Nucleus accumbens (tissue), 56 donors: ENCODE results near the gene HPSE2.

ENCODE experiments used
- DNase-seq, 56 donors: peaks; one replicate each; lab custom pipeline; 2025; lab: John Stamatoyannopoulos, UW

HPSE2 gene

DNA sequence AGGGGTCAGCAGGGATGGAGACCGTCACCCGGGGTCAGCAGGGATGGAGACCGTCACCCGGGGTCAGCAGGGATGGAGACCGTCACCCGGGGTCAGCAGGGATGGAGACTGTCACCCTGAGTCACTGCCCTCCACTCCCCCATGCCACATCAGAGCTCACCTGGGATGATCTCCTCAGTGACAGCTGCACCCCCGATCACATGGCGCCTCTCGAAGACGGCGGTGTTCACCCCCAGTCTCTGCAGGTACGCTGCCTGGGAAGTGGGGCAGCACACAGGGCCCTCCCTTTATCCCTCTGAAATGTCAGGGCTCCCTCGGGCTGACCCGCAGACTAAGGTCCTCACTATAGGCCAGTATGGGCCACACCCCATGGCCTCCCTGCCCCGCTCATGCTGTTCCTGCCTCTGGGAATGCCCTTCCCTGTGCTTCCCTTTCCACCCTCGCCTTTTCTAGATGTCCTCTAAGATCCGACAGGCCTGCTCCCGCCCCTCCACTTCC is 827.9 kb downstream of the HPSE2 start:
- no peak for DNase-seq
